Stimulated activated CD4-positive, alpha-beta T cell treated with anti-CD3 and anti-CD28 coated beads, Interleukin-1b, Interleukin-23, amount 100 ng/mL, for 24 hours (primary cell): ENCODE measurements around the gene TTC19.
"Not testable (repeated sequence)": the region's sequence is repeated elsewhere in the genome, so short reads cannot be mapped to it uniquely, and the experiment has no call there.

ENCODE experiments used
- DNase-seq, 4 experiments: peaks; one replicate each; pipeline ENCODE4 v3.0.0-alpha.2; 2020; ENCODE audit warnings: low read depth in 4 of 4, low spot score in 1 of 4

The TTC19 gene

GRCh38 chr17:16027708-16028584 is 28.3 kb downstream of the TTC19 start:
- DNase-seq, result peak; percentile 14 to 48 (median 18)

GRCh38 chr17:16033729-16034349 is 34.2 kb downstream of the TTC19 start:
- no peak for DNase-seq

- DNase-seq, result no peak
Measured at GRCh38 chr17:16036261-16036660, 36.6 kb downstream of the TTC19 start.

DNA sequence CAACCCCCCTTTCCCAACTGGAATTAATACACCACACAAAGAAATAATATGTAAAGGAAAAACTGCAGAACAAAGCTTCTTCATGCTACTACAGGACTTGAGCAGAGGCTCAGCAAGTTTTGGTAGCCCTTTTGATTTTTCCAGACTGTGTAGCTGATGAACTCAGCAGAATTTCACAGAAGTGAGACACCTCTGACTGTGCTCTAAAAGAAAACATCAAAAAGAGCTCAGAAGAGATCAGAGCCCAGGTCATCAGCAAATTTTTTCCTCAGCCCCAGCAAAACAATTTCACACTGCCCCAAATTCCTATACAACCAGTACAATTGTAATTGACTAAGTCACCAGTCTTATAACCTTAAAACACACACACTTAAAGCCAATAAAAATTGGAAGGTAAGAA is 38.0 kb downstream of the TTC19 start:
- no peak for DNase-seq

GRCh38 chr17:16040710-16041251 is 41.2 kb downstream of the TTC19 start:
- no peak for DNase-seq

DNA sequence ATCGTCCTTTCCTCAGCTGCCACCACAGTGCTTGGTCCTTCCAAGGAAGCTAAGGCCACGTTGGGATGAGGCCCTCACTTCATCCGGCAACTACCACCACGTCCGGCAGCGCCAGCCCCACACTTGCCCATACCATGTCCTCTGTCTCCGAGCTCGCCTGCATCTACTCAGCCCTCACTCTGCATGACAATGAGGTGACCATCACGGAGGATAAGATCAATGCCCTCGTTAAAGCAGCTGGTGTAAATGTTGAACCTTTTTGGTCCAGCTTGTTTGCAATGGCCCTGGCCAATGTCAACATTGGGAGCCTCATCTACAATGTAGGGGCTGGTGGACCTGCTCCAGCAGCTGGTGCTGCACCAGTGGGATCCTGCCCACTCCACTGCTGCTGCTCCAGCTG is 44.9 kb downstream of the TTC19 start:
- no peak for DNase-seq

GRCh38 chr17:16046966-16047365 is 47.3 kb downstream of the TTC19 start:
- DNase-seq, result no peak

GRCh38 chr17:16048811-16049449 is 49.3 kb downstream of the TTC19 start:
- no peak for DNase-seq

DNA sequence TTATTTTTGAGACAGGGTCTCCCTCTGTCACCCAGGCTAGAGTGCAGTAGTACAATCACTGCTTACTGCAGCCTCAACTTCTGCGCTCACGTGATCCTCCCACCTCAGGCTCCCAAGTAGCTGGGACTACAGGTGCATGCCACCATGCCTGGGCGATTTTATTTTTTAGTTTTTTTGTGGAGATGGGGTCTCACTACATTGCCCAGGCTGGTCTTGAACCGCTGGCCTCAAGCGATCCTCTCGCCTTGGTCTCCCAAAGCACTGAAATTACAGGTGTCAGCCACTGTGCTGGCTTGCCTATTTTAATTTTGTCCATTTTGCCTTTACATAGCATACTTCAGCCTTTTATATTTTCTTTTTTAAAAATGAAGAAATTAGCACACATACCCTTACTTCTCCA is 51.2 kb downstream of the TTC19 start:
- no peak for DNase-seq

DNA sequence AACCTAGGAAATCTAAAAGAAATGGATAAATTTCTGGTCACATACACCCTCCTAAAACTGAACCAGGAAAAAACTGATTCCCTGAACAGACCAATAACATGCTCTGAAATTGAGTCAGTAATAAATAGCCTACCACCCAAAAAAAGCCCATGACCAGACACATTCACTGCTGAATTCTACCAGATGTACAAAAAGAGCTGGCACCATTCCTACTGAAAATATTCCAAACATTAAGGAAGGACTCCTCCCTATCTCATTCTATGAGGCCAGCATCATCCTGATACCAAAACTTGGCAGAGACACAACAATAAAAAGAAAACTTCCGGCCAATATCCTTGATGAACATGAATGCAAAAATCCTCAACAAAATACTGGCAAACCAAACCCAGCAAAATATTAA is 52.9 kb downstream of the TTC19 start:
- no peak for DNase-seq

- DNase-seq, result not testable (repeated sequence)
Measured at GRCh38 chr17:16055139-16055538, 55.5 kb downstream of the TTC19 start.

GRCh38 chr17:16061631-16062030 is 62.0 kb downstream of the TTC19 start:
- no peak for DNase-seq

DNA sequence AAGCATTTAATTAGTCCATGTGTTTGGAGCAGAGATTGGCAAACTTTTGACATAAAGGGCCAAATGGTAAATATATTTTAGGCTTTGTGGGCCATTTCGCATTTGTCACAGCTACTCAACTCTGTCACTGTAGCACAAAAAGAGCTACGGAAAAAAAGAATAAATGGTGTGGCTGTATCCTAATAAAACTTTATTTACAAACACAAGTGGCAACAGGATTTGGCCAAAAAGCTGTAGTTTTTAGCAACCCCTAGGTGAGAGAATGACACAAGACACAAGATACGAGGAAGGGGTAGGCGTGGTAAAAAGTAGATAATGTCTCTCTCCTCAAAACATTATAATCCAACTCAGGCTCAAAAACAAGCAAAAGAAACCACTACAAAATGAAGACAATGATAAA is 66.5 kb downstream of the TTC19 start:
- no peak for DNase-seq

DNA sequence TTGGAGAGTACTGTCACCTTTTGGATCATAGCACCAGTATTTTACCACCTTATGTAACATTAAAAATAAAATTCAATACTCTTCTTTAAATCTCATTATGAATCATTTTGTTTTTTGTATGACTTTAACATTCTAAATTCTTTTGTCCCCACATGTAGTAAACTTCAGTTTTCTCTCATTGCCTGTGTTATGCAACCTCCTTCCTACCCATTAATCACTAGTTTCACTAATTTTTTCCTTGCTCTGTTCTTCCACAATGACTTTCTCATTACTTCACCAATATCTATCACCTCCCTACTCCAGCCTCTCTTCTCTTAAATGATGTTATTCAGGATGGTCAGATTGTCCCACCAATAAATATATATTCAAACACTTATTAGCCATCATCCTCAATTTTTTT is 68.7 kb downstream of the TTC19 start:
- DNase-seq, result no peak

GRCh38 chr17:16072031-16072430 is 72.4 kb downstream of the TTC19 start:
- DNase-seq, result no peak

DNA sequence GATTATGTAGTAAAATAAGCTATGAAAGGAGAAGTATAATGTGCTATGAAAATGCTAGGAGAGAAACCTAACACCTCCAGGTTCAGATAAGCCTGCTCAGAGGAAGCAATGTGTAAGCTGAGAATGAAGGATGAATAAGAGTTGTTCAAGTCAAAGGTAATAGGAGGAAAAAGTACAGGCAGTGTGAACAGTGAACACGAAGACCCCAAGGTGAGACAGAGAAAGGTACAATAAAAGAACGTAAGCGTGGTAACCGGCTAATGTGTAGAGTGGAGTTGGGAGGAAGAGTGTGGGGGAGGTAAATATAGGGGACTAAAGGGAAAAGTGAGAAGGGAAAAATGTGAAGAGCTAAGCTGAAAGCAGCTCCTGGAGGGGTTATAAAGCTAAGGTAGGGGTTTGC is 74.2 kb downstream of the TTC19 start:
- no peak for DNase-seq

GRCh38 chr17:16074423-16074822 is 74.8 kb downstream of the TTC19 start:
- DNase-seq, result no peak

- DNase-seq, result no peak
Measured at GRCh38 chr17:16075949-16076348, 76.3 kb downstream of the TTC19 start.
